VCaP (cell line): ENCODE data around the gene SSBP2.
A peak's percentile ranks its signal among the peaks of the same experiment; 100 is the strongest.

Source experiments
- H3K27ac ChIP-seq: fragments of 450-650 bp; 2 replicates; pipeline ENCODE4 v1.5.1; 2017
- CTCF ChIP-seq: fragments of 450-650 bp; conservative IDR thresholded peaks from 2 replicates; pipeline ENCODE4 v1.5.1; 2017; ENCODE audit warnings: mild to moderate bottlenecking, moderate library complexity

Gene SSBP2

GRCh38 chr5:81751009-81751835, at the start of gene SSBP2:
Gene SSBP2 (minus strand): TSS chr5:81751097. CDS start chr5:81751042, 55 bp downstream.
- peak within 1 kb of the TSS; percentile 85 for H3K27ac ChIP-seq
- no peak for TF ChIP-seq CTCF

GRCh38 chr5:81795666-81796065, 44.8 kb upstream of the SSBP2 start:
- TF ChIP-seq CTCF = no peak
- no peak overlapping the region for H3K27ac ChIP-seq

GRCh38 chr5:81794226-81794625, 43.3 kb upstream of the SSBP2 start:
- TF ChIP-seq CTCF = no peak
- no peak overlapping the region for H3K27ac ChIP-seq

- no peak for TF ChIP-seq CTCF
- no peak overlapping the region for H3K27ac ChIP-seq
Measured at GRCh38 chr5:81790336-81790735, 39.4 kb upstream of the SSBP2 start.

GRCh38 chr5:81789033-81789432, 38.1 kb upstream of the SSBP2 start:
- H3K27ac ChIP-seq = no peak overlapping the region
- no peak for TF ChIP-seq CTCF

GRCh38 chr5:81788329-81788728, 37.4 kb upstream of the SSBP2 start:
- no peak for TF ChIP-seq CTCF
- H3K27ac ChIP-seq = no peak overlapping the region

- no peak for TF ChIP-seq CTCF
- H3K27ac ChIP-seq = no peak overlapping the region
Measured at GRCh38 chr5:81787474-81788242, 36.8 kb upstream of the SSBP2 start.
